Iris pigment epithelial cell (primary cell): ENCODE measurements around the gene ABT1.
"Not testable (repeated sequence)": the region's sequence is repeated elsewhere in the genome, so short reads cannot be mapped to it uniquely, and the experiment has no call there.

Experiments
- DNase-seq: peaks from one replicate; pipeline ENCODE4 v3.0.0-alpha.2; 2011; ENCODE audit warnings: low read depth

ABT1 gene

DNA sequence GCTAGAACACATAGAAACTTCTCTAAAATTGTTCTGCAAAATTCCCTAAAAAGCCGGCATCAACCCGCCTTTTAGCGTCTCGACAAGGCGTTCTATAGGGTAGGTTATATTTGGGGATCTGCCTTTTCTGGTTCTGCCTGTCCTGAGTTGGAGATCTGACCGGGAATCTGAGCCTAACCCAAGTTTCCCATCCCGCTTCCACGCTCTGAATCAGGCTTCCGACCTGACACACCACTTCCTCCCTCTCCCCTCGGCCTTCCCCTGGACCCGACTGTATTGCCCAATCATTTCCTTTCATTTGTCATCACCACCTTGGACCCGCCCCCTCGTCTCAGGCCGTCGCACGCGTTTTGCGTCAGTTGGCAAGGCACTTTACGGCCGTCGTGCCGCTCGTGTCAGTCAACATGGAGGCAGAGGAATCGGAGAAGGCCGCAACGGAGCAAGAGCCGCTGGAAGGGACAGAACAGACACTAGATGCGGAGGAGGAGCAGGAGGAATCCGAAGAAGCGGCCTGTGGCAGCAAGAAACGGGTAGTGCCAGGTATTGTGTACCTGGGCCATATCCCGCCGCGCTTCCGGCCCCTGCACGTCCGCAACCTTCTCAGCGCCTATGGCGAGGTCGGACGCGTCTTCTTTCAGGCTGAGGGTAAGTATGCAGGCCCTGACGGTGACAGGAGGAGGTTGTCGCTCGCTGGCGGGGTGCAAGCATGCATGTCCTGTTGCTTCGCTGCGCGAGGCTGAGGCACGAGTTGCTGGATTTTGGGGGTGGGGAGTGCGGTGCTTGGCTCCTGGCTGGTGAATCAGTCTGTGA, at the start of gene ABT1:
ABT1 (plus strand) TSS at position 375 of the 810 bp plus-strand sequence; CDS start at position 405, 30 bp downstream.
- DNase-seq: peak; percentile 99

GRCh38 chr6:26547363-26547762, 49.4 kb upstream of the ABT1 start:
- not testable (repeated sequence) for DNase-seq

DNA sequence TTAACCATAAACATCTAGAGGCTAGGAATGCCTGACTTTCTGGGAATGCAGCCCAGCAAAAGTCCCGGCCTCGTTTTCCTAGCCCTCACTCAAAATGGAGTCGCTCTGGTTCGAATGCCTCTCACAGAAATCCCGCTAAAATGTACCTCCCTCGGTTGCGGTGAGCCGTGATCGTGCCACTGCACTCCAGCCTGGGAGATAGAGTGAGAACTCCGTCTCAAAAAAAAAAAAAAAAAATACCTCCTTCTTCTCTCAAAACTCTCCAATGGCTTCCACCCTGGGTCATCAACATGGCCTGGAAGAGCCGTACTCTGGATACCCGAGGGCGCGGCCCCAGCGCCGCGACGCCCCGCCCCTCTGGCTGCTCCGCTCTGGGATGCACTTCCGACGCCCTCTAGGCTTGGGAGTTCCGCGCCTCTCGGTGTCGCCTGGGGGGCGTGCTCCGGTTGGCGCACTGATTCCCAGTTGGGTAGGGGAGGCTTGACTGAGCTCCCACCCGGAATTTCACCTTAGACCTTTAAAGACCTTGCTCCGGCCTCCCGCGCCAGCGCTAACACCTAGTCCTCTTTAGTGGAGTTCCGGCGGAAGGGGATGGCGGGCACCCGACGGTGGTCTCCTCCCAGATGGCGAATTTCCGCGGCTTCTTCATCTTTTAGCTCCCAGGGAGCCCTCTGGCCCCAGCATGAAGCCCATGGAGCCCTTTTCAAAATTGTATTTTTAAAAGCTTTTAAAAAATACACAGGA, 46.3 kb upstream of the ABT1 start:
- DNase-seq: peak; percentile 58

GRCh38 chr6:26552205-26552604, 44.5 kb upstream of the ABT1 start:
- DNase-seq: no peak

DNA sequence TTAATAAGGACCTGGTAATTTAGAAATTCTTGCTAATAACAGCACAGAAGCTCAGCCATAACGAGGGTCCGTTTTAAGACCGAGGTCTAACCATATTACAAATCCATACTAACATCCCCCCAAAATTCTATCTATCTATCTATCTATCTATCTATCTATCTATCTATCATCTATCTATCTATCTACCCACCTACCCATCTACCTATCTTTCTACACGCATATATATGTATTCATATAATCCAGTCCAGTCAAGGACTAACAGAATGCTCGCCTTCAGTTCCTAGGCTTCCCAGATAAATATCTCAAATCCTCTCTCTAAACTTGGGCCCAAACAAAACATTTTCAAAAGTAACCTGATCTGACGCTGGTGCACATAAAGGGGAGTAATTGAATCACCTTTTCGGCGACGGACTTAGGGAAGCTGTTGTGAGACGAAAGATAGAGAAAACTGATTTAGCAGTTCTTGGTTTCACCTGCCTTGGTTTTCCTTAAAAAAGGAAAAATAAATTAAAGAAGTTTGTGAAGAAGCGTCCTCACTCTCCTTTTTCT, 44.0 kb upstream of the ABT1 start:
- no peak for DNase-seq

DNA sequence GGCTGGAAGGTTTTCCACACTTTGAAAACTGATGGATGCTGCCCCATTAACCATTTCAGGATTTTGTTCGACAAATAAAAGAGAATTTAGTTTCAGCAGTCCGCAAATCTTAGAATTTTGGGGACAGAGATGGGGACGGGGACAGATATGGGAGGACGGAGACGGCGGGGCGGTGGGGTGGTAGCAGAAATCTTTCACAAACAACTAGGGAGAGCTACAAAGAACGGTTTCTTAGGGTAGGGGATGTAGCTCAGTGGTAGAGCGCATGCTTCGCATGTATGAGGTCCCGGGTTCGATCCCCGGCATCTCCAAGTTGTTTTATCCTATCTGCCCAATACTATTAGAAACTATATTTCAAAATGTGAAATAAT, 43.5 kb upstream of the ABT1 start:
- DNase-seq: peak; percentile 61

- DNase-seq: peak; percentile 84
These were observed 42.9 kb upstream of the ABT1 start for GRCh38 chr6:26553635-26554446.

DNA sequence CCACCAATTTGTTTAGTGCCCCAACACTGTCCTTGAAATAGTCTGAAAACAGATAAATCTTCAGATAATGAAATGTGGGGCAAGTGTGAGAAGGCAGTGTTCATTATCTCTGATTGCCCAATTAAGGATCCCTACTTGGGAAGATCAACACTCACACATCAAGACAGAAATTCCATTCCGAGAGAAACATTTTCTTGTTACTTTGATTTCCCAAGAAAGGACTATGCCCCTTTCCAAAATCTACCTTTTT, 42.4 kb upstream of the ABT1 start:
- DNase-seq: no peak

DNA sequence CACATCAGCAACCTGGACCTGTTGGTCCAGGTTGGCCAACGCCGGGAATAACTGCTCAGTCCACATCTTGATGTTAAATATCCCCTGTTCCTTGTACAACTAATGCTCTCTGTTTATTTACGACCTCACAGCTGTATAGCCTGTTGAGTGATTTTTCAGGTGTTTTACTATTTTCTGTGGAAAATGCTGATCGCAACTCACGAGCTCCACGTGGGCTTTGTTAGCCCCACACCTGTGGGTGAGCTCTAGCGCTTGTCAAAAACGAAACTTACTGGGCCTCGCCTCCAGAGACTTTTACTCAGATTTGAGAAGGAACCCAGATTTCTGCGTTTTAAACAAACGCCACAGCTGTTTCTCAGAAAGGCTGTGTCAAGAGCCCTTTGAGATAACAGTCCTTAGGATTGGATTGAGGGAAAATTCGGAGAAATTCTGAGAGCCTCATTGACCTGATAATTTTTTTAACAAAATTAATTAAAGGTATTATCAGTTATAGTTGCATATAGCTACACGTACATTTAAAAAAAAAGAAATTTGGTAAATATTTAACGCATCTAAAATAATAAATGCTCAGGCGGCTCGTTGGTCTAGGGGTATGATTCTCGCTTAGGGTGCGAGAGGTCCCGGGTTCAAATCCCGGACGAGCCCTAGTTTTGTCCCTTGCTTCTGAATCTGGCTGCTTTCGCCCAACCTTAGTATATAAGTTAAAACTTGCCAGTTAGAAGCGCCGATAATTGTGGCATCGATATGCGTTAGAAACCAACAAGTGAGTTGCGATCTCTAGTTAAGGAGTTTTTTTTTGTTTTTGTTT, 41.9 kb upstream of the ABT1 start:
- DNase-seq: peak; percentile 74

DNA sequence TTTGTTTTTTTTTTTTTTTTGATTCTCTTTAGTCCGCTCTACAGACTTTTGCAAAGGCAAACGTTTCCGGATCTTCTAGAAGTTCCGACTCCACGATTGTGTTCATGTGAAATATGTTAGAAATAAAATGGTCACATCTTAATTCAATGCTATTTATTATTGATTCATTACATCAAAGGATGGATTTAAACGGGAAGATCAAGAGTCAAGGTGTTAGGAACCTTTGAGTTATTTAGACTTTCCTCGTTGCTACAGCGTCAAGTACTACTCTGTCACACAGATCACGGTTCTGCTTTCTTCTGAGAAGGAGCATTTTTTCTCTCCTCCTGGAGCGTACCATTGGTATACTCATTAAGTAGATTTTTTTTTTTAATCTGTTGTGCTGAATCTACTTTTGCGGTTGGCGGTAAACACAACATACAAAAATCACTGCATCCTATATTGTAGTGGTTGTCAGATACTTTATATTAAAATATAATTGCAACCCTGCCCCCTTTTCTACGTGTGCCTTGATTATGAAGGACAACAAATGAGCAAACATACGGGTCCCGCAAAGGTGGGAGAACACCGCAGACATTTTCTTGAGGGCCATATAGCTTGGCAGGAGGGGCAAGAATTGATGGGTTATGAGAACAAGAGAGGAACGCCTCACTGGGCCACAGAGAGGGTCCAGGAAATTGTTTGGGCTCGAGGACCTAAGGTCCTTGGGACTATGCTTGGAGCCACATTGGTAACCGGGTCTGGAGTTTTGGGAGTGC, 41.1 kb upstream of the ABT1 start:
- peak; percentile 33 for DNase-seq

DNA sequence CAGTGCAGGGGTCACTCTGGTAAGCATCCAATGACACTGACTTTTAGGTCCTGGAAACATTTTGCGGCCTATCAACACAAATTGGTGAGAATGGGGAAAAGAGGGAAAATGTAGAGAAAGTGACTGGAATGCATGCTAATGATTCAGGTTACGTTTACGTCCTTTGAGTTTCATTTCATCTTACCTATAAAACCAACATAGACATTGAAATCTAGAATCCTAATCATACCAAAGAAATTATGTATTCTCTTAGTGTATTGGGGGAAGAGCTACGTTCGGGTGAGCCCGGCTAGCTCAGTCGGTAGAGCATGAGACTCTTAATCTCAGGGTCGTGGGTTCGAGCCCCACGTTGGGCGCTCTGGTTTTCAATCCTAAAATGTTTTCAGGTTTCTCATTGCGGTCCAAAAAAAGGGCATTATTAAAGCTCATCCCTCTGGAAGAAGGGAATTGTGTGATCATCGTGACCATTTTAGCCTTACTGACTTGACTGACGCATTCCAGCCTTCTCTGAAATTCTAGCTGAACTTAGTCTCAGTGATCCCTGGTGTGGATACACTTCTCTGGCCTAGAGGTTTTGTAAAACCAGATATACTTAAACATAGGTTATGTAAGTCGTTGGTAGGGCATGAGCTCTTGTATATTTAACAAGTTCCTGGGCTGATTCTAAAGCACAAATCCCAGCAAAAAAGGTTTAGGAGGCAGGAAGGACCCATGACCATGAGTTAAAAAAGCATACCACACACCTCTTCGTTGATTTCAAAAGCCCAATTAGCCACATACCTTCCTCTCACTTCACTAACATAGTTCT, 40.3 kb upstream of the ABT1 start:
- peak; percentile 94 for DNase-seq

GRCh38 chr6:26561533-26562466, 35.0 kb upstream of the ABT1 start:
- DNase-seq: no peak

DNA sequence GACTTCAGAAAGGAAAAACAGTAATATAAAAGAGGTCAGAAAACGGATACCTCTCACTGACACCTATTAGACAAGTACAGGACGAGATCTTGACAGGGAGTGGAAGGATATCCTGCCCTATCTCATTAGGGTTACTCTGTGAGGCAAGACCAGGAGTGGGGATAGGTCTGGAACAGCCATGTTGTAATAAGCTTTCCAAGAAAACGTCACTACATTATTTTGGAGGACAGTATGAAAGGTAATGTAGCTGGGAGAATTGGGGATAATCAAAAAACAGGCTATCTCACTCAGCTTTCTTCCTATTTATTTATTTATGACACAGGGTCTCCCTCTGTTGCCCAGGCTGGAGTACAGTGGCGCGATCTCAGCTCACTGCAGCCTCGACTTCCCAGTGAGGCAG, 33.3 kb upstream of the ABT1 start:
- DNase-seq: no peak

- peak; percentile 78 for DNase-seq
These were observed 27.9 kb upstream of the ABT1 start for GRCh38 chr6:26568601-26569432.

- no peak for DNase-seq
These were observed 27.4 kb upstream of the ABT1 start for GRCh38 chr6:26569433-26569764.

DNA sequence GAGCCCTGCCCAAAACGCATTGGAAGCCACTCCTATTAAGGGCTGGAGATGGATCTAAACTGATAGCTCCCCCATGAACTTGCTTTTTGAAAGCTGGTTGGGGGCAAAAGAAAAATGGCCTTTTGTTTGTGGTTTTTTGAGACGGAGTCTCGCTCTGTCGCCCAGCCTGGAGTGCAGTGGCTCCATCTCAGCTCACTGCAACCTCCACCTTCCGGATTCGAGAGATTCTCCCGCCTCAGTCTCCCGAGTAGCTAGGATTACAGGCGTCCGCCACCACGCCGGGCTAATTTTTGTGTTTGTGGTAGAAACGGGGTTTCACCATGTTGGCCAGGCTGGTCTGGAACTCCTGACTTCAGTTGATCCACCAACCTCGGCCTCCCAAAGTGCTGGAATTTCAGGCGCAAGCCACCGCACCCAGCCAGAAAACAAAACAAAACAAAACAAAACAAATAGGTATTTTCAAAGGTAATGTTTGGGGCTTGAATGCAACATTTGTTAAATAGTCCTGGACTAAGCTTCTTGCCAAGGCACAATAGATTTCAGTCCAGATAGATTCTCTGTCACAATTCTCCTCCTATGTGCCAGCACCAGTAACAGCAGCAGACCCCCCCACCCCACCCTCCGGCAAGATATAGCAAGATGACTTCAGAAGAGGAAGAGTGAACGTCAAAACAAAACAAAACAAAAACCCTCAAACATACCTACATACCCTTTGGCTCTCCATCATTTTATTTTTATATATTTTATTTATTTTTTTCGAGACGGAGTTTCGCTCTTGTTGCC, 26.5 kb upstream of the ABT1 start:
- no peak for DNase-seq

GRCh38 chr6:26571592-26572296, 25.0 kb upstream of the ABT1 start:
- peak; percentile 77 for DNase-seq
